Stimulated activated CD4-positive, alpha-beta T cell treated with anti-CD3 and anti-CD28 coated beads, Interleukin-1b, Interleukin-23, amount 100 ng/mL, for 4 hours (primary cell): ENCODE results near the gene ITGA3.

Experiments
- DNase-seq, 2 donors: peaks; one replicate each; pipeline ENCODE4 v3.0.0-alpha.2; 2020; ENCODE audit warnings: low read depth in 2 of 2

Gene ITGA3

GRCh38 chr17:50129353-50129727 is 73.4 kb downstream of the ITGA3 start:
- DNase-seq = no peak

GRCh38 chr17:50129728-50130558 is 74.0 kb downstream of the ITGA3 start, which contains the start of gene SAMD14:
Gene SAMD14, minus strand, starts transcription at chr17:50130160. Its CDS starts 5,201 bp downstream, at chr17:50124959.
- DNase-seq = no peak

GRCh38 chr17:50130559-50131305 is 74.8 kb downstream of the ITGA3 start:
- DNase-seq = no peak

GRCh38 chr17:50132104-50132794 is 76.3 kb downstream of the ITGA3 start:
- no peak for DNase-seq

- DNase-seq = no peak
These were observed 77.3 kb downstream of the ITGA3 start for GRCh38 chr17:50133028-50133768.

- DNase-seq = no peak
These were observed 77.8 kb downstream of the ITGA3 start for GRCh38 chr17:50133769-50134099.

GRCh38 chr17:50134206-50135110 is 78.5 kb downstream of the ITGA3 start:
- DNase-seq = no peak

GRCh38 chr17:50135316-50136095 is 79.6 kb downstream of the ITGA3 start:
- DNase-seq = no peak

GRCh38 chr17:50136096-50136687 is 80.3 kb downstream of the ITGA3 start:
- no peak for DNase-seq

- no peak for DNase-seq
These were observed 81.1 kb downstream of the ITGA3 start for GRCh38 chr17:50137042-50137441.

- no peak for DNase-seq
These were observed 83.4 kb downstream of the ITGA3 start for GRCh38 chr17:50139185-50139783.
